ENCODE results near the gene DDX18. TPM values are rescaled to one million over a fixed set of nuclear protein-coding genes. Genes with fewer than 3 reads are reported as not detected.

DDX18 gene
- total RNA-seq, 2 experiments from 2014 or later, result 106 to 119 TPM

- no peak overlapping the region for H3K27ac Mint-ChIP-seq
- CTCF ChIA-PET, result no interaction called here
- H3K4me1 Mint-ChIP-seq (ENCODE audit: low read depth), result peaks cover 2% of the 10 kb centered on the region
- peaks cover 34% of the 10 kb centered on the region for H3K27me3 Mint-ChIP-seq (ENCODE audit: low read depth)
- H3K4me3 Mint-ChIP-seq, result no peak overlapping the region
- no peaks in the 10 kb centered on the region for H3K36me3 Mint-ChIP-seq (ENCODE audit: low read depth)
- H3K9me3 Mint-ChIP-seq, result peaks cover 1% of the 10 kb centered on the region
- intact Hi-C loops (cut with micrococcal nuclease), result no loop called here
- no peak for DNase-seq
Observed at GRCh38 chr2:117859532-117859911, 45.0 kb downstream of the DDX18 start.

GRCh38 chr2:117859924-117860647 lies 45.6 kb downstream of the DDX18 start:
- Mint-ChIP-seq H3K36me3 (ENCODE audit: low read depth) (no peaks in the 10 kb centered on the region), H3K27ac (no peak overlapping the region), H3K4me3 (no peak overlapping the region), H3K4me1 (ENCODE audit: low read depth) (peaks cover 2% of the 10 kb centered on the region), H3K27me3 (ENCODE audit: low read depth) (peaks cover 30% of the 10 kb centered on the region), H3K9me3 (peaks cover 1% of the 10 kb centered on the region)
- CTCF ChIA-PET, result no interaction called here
- intact Hi-C loops (cut with micrococcal nuclease), result no loop called here
- DNase-seq, result no peak

- Mint-ChIP-seq H3K9me3 (peaks cover 5% of the 10 kb centered on the region), H3K36me3 (ENCODE audit: low read depth) (no peaks in the 10 kb centered on the region), H3K27me3 (ENCODE audit: low read depth) (peaks cover 24% of the 10 kb centered on the region), H3K4me3 (no peak overlapping the region), H3K27ac (no peak overlapping the region), H3K4me1 (ENCODE audit: low read depth) (peaks cover 2% of the 10 kb centered on the region)
- CTCF ChIA-PET, result interaction anchor here (0.7 kb wide), 1 partner anchor 15 kb away, joined by 3 read pairs; no protein-coding TSS in a partner anchor
- intact Hi-C loops (cut with micrococcal nuclease), result no loop called here
- no peak for DNase-seq
Observed at GRCh38 chr2:117862459-117862858, 48.0 kb downstream of the DDX18 start.

GRCh38 chr2:117875786-117876185 lies 61.3 kb downstream of the DDX18 start:
- H3K4me1 Mint-ChIP-seq (ENCODE audit: low read depth), result no peaks in the 10 kb centered on the region
- intact Hi-C loops (cut with micrococcal nuclease), result no loop called here

GRCh38 chr2:117879003-117879402 lies 64.5 kb downstream of the DDX18 start:
- Mint-ChIP-seq H3K4me1 (ENCODE audit: low read depth) (no peaks in the 10 kb centered on the region), H3K9me3 (peaks cover 4% of the 10 kb centered on the region), H3K4me3 (no peak overlapping the region), H3K27ac (no peak overlapping the region), H3K27me3 (ENCODE audit: low read depth) (peaks cover 28% of the 10 kb centered on the region), H3K36me3 (ENCODE audit: low read depth) (peaks cover 4% of the 10 kb centered on the region)
- DNase-seq, result no peak
- intact Hi-C loops (cut with micrococcal nuclease), result no loop called here
- CTCF ChIA-PET, result no interaction called here

More at GRCh38 chr2:117875786-117876185, 61.3 kb downstream of the DDX18 start:
- Mint-ChIP-seq H3K4me3 (no peak overlapping the region), H3K9me3 (no peaks in the 10 kb centered on the region), H3K27ac (no peak overlapping the region), H3K27me3 (ENCODE audit: low read depth) (peaks cover 28% of the 10 kb centered on the region), H3K36me3 (ENCODE audit: low read depth) (peaks cover 4% of the 10 kb centered on the region)
- CTCF ChIA-PET, result no interaction called here
- DNase-seq, result no peak

Other genes with a start within 250 kb of the DDX18 start
- gene CCDC93, start 199.4 kb downstream of the DDX18 start, total RNA-seq, result 10 to 100 TPM; 29.0 to 32.8 TPM